CD4-positive, alpha-beta T cell treated with Interleukin-4 for 1 hour (primary cell): Measurements from ENCODE around the gene DNAJC7.
"Not testable (repeated sequence)": the region's sequence is repeated elsewhere in the genome, so short reads cannot be mapped to it uniquely, and the experiment has no call there.

ENCODE experiments used
- DNase-seq, 2 donors: peaks; one replicate each; pipeline ENCODE4 v3.0.0-alpha.2; 2020 to 2022

DNAJC7 gene

GRCh38 chr17:42039794-42040763, 22.8 kb upstream of the DNAJC7 start:
- no peak for DNase-seq

DNA sequence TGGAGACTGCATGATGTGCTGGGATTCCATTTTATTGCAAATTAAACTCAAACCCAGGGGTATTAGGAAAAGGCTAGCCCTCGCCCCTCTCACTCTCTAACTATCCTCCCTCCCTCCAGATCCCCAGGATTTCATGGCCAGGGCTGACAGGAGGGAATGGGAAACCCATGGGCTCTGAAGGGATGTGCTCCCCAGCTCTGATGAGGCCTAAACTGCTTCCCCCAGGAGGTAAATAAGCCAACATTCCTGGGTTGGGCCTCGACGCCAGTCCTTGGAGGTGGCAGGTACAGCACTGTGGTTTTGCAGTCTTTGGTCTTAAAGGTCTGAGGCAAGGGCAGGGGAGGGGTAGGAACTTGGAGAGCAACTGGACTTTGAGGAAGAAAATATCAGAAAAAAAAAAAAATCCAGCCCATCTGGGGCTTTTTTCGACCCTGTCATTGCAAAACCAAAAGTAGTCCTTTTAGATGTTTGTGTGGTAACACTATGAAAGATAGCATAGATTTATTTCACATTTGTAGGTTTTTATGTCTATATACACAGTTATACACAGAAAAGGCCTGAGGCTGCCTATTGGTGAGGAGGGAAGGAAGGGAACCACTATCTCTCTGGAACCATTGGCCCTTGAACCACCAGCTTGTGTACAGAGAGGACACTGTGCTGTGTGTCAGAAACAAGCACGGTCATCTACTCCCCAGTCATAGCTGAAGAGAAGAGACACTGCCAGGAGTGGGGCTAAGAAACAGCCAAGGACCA, 21.2 kb upstream of the DNAJC7 start:
- no peak for DNase-seq

GRCh38 chr17:42034059-42034458, 16.8 kb upstream of the DNAJC7 start:
- DNase-seq, result no peak

GRCh38 chr17:42031584-42031983, 14.3 kb upstream of the DNAJC7 start:
- no peak for DNase-seq

GRCh38 chr17:42028791-42029127, 11.5 kb upstream of the DNAJC7 start:
- DNase-seq, result no peak

GRCh38 chr17:42027961-42028790, 10.9 kb upstream of the DNAJC7 start:
- DNase-seq, result no peak

DNA sequence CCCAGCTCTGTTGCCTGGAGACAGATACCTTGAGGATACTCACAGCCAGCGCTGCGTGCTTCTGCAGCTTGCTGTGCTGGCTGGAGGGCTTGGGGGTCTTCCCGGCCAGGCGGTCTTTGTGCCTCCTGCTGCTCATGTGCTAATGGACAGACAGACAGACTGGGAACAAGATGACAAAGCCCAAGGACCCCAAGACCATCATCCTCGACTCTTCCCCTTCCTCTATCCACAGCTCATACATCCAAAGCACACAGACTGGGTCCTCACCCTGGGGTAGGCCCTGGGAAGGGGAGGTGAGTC, 10.3 kb upstream of the DNAJC7 start:
- DNase-seq, result no peak

GRCh38 chr17:42026857-42027589, 9.8 kb upstream of the DNAJC7 start:
- no peak for DNase-seq

DNA sequence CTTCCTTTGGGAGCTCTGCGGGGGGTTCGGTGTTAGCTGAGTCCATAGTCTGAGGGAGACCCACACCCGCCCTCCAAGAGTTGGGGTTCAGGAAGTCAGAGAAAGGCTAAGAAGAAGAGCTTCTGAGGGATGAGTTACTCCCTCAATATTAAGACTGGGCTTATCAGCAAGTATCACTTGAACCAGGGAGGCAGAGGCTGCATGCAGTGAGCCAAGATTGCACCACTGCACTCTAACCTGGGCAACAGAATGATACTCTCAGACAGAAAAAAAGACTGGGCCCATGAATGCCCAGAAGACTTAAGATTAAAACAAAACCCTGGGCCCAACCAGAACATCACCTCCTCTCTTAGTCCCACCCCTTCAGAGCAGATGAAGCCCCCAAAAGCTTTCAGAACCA, 8.7 kb upstream of the DNAJC7 start:
- no peak for DNase-seq

- DNase-seq, result no peak
These were observed 7.9 kb upstream of the DNAJC7 start for GRCh38 chr17:42025191-42025579.

DNA sequence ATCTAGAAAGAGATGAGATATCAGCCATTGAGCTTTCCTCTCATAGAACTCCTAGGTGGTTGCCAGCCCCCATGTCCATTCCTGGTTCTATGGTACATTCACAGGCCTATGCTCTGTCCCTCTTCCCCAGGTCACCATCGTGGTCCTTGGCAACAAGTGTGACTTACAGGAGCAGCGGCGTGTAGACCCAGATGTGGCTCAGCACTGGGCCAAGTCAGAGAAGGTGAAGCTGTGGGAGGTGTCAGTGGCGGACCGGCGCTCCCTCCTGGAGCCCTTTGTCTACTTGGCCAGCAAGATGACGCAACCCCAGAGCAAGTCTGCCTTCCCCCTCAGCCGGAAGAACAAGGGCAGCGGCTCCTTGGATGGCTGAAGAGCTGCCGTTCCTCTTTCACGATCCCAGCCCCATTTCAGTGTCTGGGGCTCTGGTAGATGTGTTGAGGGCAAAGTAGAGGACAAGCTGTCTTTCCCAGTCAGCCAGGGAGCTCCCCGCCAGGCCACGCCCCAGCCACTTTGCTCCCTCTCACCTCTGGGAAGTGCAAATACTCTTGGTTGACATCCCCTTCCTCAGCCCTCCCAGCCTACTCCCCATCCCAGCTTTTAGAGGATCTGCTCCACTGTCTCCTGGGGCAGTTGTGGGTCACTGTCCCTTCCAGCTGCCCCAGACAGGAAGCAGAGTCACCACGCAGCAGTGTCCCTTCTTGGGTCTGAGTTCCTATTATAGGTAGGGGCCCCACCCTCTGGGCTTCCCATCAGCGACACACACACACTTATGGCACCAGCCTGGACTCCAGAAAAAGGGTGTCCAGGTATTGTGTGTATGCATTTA, 6.5 kb upstream of the DNAJC7 start:
- peak in 1 of 2 donors; percentile 59 for DNase-seq

GRCh38 chr17:42020845-42021244, 3.6 kb upstream of the DNAJC7 start:
- DNase-seq, result not testable (repeated sequence)

DNA sequence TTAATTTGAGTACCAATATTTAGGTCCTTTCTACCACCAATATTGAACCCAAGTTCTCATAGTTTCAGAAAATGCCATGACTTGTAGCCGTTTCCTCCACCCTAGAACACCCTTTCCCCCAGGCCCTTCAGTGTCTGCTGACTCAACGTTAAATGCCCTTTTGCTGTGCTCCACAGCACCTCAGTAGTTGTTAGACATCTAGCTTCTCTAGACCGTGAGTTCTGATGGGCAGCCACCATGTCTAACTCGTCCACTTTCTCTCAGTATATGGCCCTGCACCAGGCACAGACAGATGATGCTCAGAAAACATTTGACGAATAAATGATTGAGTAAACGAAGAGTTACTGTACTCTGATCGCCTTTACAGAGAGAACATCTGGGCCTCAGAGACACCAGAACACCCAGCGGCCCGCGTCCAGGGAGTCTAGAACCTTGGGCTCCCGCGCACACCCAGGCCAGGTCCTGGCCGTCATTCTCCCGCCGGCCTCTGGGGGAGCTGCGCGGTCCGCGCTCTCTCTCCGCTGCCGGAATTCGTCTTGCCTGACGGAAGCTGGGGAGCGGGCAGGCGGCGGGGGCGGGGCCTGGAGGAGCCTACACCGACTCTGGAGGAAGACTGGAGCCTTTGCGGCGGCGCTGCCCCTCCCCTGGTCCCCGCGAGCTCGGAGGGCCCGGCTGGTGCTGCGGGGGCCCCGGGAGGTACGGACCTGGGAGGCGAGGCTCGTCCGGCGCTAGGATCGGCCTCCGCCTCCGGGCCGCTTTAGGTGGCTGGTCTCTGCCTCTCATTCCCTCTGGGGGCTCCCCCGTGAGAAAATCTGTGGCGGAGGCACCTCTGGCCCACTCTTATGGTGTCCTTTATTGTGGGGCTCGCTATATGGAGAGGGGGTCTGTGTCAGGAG, 2.5 kb upstream of the DNAJC7 start, which contains the start of gene NKIRAS2:
Gene NKIRAS2 (plus strand): TSS at position 582 of the 896 bp plus-strand sequence. CDS start 1,488 bp downstream, outside the sequence.
- DNase-seq, result peak; percentile 93 to 94

GRCh38 chr17:42018988-42019387, 1.7 kb upstream of the DNAJC7 start:
- no peak for DNase-seq

GRCh38 chr17:42018339-42018738, 1.1 kb upstream of the DNAJC7 start:
- no peak for DNase-seq

DNA sequence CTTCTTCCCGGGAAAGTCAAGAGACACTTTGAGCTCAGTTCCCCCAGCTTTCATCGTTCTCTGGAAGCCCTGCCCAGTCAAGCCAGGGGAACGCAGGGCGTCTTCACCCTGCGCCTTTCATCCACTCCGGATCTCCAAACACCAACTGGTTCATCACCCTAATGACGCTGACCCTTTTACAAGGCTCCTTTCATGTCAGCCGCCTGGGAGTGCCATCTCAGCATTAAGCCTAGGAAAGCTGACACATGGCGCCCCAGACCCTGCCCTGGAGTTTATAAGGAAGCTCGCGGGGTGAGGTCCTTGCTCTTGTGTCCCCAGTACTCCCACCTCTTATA, 594 bp upstream of the DNAJC7 start:
- DNase-seq, result no peak

DNA sequence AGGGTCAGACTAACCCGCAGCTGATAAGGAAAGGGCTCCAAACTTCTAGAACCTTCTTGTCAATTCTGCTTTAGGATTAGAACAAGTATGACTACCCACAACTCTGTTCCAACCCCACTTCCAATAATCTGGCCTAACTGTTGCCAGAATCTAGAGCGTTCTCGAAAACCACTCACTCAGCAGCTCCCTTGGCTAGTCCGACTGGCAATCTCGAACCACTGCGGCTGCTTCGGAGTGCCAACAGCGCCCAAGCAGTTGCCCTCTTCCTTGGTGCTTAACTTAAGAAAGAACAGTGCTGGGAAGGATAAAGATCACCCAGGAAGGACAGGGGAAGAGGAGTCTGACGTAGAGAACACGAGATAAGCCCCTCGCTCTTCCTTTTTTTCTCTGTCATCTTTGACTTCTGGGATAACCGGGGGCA, 818 bp downstream of the DNAJC7 start:
- DNase-seq, result peak in 1 of 2 donors; percentile 24

- not testable (repeated sequence) for DNase-seq
These were observed 3.5 kb downstream of the DNAJC7 start for GRCh38 chr17:42013740-42014139.

DNA sequence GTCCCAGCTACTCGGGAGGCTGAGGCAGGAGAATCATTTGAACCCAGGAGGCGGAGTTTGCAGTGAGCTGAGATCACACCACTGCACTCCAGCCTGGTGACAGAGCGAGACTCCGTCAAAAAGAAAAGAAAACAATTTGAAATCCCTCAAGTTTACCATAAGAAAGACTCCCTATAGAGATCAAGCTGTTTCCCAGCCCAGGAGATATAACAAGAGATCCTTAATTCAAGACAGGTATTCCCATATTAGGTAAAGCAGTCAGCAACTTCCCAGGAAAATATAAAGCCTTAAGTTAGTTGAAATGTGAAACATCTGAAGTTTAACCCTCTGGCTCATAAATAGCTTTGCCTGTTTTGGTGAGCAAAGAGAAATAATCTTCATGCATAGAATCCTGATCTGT, 4.9 kb downstream of the DNAJC7 start:
- DNase-seq, result not testable (repeated sequence)

GRCh38 chr17:42010898-42011516, 6.2 kb downstream of the DNAJC7 start:
- DNase-seq, result peak in 1 of 2 donors; percentile 22
